ENCODE data around the gene LAMA2. TPM values are rescaled to one million over a fixed set of nuclear protein-coding genes. Genes with fewer than 3 reads are reported as not detected.

LAMA2 gene
- total and polyA plus RNA-seq, 2 experiments from 2014 or later: 0.91 to 6.4 TPM

DNA sequence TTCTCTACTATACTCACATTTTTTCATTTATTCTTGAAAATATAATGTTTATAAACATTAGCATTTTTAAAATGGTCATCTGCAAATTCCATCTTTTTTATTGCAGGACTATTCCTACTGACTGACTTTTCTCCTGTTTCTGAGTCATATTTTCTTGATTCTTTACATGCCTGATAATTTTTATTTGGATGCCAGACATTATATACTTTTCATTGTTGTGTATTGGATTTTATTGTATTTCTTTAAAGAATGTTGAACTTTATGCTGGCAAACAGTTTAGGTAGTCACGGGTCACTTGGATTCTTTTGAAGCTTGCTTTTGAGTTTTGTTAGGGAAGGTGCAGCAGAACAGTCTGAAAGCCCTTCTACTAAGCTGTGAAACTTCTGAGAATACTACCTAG lies 423.9 kb downstream of the LAMA2 start:
- Mint-ChIP-seq H3K27me3 (ENCODE audit: insufficient read depth, low read depth, poor library complexity) (no peaks in the 10 kb centered on the region), H3K4me1 (peaks cover 12% of the 10 kb centered on the region), H3K36me3 (ENCODE audit: low read depth) (no peaks in the 10 kb centered on the region), H3K27ac (no peak overlapping the region), H3K4me3 (no peak overlapping the region), H3K9me3 (no peaks in the 10 kb centered on the region; the same call in 2 of the 3 replicates)
- H3K27ac ChIP-seq (ENCODE audit: low read depth): no peak overlapping the region
- ATAC-seq (no peak), DNase-seq (ENCODE audit: low spot score) (no peak)
- H3K9me2 ChIP-seq (ENCODE audit: insufficient read depth): no peaks in the 10 kb centered on the region
- peaks cover 14% of the 10 kb centered on the region for H3K4me1 ChIP-seq (ENCODE audit: insufficient read depth)
- H3K36me3 ChIP-seq (ENCODE audit: insufficient read depth): no peaks in the 10 kb centered on the region
- no peak overlapping the region for H3K4me2 ChIP-seq
- no peaks in the 10 kb centered on the region for H3K27me3 ChIP-seq (ENCODE audit: insufficient read depth)
- no peaks in the 10 kb centered on the region for H4K20me1 ChIP-seq (replicated peaks; ENCODE audit: insufficient read depth)
- no peak overlapping the region for H3K4me3 ChIP-seq
- H3K79me2 ChIP-seq (replicated peaks; ENCODE audit: insufficient read depth): no peaks in the 10 kb centered on the region
- no peak overlapping the region for H2AFZ ChIP-seq
- no peak for TF ChIP-seq EZH2phosphoT487 (IDR thresholded peaks at IDR 0.05; ENCODE audit: unreplicated experiment)
- no peak for TF ChIP-seq CTCF (conservative IDR thresholded peaks at IDR 0.05; ENCODE audit: low read depth in 2 of 2)
- TF ChIP-seq, protein P1, sequence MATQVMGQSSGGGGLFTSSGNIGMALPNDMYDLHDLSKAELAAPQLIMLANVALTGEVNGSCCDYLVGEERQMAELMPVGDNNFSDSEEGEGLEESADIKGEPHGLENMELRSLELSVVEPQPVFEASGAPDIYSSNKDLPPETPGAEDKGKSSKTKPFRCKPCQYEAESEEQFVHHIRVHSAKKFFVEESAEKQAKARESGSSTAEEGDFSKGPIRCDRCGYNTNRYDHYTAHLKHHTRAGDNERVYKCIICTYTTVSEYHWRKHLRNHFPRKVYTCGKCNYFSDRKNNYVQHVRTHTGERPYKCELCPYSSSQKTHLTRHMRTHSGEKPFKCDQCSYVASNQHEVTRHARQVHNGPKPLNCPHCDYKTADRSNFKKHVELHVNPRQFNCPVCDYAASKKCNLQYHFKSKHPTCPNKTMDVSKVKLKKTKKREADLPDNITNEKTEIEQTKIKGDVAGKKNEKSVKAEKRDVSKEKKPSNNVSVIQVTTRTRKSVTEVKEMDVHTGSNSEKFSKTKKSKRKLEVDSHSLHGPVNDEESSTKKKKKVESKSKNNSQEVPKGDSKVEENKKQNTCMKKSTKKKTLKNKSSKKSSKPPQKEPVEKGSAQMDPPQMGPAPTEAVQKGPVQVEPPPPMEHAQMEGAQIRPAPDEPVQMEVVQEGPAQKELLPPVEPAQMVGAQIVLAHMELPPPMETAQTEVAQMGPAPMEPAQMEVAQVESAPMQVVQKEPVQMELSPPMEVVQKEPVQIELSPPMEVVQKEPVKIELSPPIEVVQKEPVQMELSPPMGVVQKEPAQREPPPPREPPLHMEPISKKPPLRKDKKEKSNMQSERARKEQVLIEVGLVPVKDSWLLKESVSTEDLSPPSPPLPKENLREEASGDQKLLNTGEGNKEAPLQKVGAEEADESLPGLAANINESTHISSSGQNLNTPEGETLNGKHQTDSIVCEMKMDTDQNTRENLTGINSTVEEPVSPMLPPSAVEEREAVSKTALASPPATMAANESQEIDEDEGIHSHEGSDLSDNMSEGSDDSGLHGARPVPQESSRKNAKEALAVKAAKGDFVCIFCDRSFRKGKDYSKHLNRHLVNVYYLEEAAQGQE (IDR thresholded peaks at IDR 0.05; ENCODE audit: unreplicated experiment): no peak
- TF ChIP-seq CREB1 (CRISPR knock-in tag; IDR thresholded peaks at IDR 0.05; ENCODE audit: low read depth): no peak
- TF ChIP-seq NANOG (IDR thresholded peaks at IDR 0.05; ENCODE audit: borderline replicate concordance): no peak
- TF ChIP-seq ZNF114 (CRISPR knock-in tag; IDR thresholded peaks at IDR 0.05): no peak
- TF ChIP-seq EZH2 (IDR thresholded peaks at IDR 0.05; ENCODE audit: low read depth, unreplicated experiment): no peak
- TF ChIP-seq POLR2AphosphoS5 (IDR thresholded peaks at IDR 0.05; ENCODE audit: low read depth): no peak
- no peak for TF ChIP-seq JUNB (IDR thresholded peaks at IDR 0.05; ENCODE audit: unreplicated experiment)
- no peak for TF ChIP-seq ZNF462 (CRISPR knock-in tag; IDR thresholded peaks at IDR 0.05)
- TF ChIP-seq ZNF331 (CRISPR knock-in tag; IDR thresholded peaks at IDR 0.05; ENCODE audit: low read depth): no peak
- TF ChIP-seq ETS1 (IDR thresholded peaks at IDR 0.05): no peak
- TF ChIP-seq STAT1 (IDR thresholded peaks at IDR 0.05; ENCODE audit: unreplicated experiment): no peak
- H3F3A ChIP-seq (replicated peaks; ENCODE audit: low read depth): no peaks in the 10 kb centered on the region
